HuH-7.5 (cell line): Measurements from ENCODE around the gene TNFRSF6B.
A peak's percentile ranks its signal among the peaks of the same experiment; 100 is the strongest.

ENCODE experiments used
- DNase-seq: peaks from one replicate; pipeline ENCODE4 v3.0.0; 2011; ENCODE audit warnings: low spot score

TNFRSF6B gene

DNA sequence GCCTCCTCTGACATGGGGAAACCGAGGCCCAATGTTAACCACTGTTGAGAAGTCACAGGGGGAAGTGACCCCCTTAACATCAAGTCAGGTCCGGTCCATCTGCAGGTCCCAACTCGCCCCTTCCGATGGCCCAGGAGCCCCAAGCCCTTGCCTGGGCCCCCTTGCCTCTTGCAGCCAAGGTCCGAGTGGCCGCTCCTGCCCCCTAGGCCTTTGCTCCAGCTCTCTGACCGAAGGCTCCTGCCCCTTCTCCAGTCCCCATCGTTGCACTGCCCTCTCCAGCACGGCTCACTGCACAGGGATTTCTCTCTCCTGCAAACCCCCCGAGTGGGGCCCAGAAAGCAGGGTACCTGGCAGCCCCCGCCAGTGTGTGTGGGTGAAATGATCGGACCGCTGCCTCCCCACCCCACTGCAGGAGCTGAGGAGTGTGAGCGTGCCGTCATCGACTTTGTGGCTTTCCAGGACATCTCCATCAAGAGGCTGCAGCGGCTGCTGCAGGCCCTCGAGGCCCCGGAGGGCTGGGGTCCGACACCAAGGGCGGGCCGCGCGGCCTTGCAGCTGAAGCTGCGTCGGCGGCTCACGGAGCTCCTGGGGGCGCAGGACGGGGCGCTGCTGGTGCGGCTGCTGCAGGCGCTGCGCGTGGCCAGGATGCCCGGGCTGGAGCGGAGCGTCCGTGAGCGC lies 1.6 kb downstream of the TNFRSF6B start:
- peak; percentile 52 for DNase-seq

DNA sequence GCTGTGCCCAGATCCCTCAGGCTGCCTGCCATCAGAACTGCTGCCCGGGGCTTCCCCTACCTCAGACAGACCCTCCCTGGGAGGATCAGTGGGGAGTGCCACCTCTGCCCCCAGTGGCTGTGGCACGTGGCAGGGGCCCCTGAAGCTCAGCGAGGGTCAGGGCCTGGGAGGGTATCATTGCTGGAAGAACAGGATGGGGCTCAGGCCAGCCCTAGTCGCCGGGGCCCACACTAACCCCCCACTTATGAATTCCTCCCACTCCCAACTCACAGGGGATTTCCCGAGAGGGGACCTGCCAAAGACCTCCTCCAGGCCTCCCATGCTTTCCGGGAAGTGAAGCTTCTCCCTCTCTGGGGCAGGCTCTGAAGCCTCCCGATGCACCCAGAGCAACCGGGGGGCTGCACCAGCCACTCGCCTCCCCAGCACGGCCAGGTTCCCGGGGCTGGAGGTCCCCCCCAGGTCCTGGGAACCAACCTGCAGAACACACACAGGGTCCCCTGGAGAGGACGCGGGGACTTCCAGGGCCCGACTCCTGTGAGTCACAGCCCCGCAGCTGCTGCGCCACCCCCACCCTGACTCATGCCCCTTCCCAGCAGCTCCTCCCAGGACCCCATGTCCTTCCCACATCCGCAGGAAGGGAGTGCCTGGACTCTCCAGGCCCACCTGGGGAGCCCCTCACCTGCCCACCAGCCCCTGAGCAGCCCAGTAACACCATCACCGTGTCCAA lies 2.5 kb downstream of the TNFRSF6B start:
- DNase-seq, result peak; percentile 54

DNA sequence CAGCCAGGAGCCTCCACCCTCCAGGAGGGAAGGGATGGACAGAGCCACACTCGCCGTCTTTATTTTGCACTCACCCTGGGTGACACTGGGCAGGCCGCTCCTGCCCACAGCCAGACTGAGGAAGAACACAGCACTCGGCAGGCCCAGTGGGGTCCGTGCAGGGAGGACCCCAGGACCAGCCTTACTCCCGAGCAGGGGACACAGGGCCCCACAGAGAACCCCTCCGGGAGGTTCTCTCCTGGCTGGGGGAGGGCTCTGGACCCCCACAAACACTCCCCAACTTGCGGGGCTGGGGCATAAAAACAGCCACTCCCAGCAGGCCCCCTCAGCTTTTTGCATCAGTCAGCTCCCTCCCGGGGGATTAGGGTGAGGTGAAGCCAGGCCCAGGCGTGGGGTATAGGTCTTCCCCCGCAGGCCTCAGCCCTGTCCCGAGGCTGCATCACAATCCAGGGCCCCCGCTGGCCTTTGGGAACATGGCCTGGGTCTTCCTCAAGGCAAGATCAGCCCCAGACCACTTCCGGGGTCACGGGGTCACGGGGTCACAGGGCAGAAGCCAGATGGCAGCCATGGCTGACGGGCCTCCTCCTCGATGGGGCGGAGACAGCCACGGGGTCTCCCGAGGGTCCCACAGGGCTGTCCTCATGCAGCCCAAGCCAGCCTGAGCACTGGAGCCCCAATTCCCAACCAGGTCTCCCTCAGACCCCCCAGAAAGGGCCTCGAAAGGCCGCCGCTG lies 3.2 kb downstream of the TNFRSF6B start:
- peak; percentile 19 for DNase-seq

DNA sequence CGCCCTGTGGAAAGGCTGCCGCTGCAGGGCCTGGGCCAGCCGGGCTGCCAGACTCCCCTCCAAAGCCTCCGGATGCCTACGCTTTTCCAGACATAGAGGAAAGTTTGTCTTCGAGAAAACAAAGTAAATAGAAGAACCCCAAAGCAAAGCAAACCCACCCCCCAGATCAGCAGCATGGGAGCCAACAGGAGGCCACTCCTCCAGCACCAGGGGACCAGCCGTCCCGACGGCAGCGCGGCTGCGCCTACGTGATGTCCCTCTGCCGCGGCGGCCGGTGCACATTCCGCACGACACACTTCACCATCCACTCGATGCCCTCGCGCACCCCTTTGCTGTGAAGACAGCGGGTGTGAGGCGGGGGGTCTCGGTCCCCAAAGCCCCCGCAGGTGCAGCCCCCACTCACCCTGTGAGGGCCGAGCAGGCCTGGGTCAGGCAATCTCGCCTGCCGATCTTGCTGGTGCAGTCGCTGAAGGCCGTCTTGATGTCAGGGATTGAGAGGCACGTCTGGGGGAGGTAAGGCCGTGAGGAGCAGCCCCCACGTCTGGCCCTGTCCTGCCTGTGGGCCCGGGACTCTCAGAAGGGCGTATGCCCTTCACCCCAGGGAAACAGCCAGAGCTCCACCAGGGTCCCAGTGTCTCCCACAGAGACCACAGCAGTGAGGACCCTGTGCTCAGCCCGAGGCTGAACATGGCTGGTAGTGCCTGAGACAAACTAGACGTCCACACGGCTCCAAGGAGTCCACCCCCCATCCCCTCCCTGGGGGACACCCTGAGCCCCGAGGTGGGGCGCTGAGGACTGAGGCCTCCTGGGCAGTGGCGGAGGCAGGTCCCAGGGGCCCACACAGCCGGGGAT lies 4.0 kb downstream of the TNFRSF6B start:
- peak; percentile 25 for DNase-seq

DNA sequence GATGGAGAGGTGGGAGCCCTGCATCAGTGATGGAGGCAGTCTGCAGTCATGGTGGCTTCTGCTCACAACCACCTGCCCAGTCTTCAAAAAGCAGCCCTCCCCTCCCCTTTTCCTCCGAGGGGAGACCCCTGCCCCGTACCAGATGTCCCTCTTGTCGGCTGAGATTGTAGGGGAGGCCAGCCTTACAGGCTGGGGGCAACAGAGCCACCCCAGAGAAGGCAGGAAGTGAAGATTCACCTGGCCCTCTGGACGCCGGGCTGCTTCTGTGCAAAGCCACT lies 4.5 kb downstream of the TNFRSF6B start:
- DNase-seq, result no peak

DNA sequence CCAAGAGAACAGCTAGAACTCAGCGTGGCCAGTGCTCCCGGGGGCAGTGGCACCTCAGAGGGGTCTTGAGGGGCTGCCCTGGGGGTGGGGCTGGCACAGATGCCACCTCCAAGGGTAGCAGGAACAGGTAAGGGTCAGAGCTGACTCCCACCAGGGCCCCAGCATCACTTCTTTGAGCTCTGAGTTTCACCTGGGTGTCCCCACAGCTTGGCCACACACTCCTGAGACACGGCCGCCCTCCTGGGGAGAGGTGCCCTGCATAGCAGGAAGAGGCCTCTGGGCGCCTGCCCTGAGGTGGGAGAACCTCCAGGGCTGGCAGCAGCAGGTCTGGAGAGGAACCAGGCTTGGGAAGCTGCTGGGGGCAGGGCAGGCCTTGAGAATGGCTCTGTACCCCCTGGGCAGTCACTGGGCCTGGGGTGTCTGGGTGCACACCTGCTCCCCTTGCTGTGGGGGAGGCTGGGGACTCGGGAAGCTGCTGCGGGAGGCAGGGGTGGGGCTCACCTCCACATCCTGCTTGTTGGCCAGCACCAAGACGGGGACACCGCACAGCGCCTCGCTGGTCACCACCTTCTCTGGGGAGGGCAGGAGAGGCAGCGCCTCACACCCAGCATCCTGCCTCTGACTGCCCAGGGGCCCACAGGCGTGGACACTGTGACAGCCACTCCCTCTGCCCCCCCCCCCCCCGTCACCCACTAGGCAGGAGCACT lies 5.0 kb downstream of the TNFRSF6B start:
- peak; percentile 22 for DNase-seq

DNA sequence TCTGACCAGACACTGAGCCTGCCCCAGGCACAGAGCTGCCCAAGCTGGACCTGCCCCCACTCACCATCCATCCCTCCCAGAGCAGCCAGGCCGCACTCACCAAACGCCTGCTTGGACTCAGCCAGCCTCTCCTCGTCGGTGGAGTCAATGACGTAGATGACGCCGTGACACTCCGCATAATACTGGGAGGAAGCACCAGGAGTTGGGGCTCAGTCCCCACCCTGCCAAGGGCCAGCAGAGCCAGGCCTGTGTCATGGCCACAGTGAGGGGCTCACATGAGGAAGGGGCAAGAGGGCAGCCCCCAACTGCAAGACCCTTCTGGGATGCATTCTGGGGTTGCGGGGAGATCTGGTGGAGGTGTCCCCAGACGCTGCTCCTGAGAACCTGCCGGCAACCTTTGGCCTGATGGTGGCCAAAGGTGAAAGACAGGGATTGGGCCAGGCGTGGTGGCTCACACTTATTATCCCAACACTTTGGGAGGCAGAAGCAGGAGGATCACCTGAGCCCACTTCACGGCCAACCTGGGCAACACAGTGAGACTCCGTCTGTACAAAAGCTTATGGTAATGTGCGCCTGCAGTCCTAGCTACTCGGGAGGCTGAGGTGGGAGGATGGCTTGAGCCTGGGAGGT lies 5.7 kb downstream of the TNFRSF6B start:
- no peak for DNase-seq

DNA sequence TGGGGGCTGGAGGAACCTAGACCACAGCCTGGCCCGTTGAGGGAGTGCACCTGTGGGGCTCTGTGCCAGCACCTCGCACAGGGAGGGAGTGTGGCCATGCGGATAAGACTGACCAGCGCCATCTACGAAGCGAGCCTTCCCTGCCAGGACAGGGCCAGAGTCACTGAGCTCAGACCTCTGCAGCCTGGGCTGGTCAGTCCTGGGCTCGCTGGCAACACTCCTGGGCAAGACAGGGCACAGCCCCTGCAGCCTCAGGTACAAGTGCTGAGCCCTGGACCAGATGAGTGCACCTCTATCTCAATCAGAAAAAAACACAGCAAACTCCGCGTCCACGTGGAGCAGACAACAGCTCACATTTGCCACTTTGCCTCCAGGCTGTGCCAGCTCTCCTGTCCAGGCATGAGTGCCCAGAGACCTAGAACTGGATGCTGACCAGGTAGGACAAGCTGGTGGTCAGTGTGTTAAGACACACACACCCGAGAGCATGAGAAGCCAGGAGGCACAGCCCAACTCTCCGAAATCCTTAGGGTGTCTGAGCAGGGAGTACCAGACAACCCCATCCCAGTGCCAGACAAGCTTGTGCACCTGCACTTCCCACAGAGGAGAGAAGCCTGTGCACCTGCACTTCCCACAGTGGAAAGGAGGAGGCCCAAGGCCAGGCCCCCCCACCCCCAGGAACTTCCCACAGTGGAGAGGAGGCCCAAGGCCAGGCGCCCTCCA lies 6.5 kb downstream of the TNFRSF6B start:
- no peak for DNase-seq

DNA sequence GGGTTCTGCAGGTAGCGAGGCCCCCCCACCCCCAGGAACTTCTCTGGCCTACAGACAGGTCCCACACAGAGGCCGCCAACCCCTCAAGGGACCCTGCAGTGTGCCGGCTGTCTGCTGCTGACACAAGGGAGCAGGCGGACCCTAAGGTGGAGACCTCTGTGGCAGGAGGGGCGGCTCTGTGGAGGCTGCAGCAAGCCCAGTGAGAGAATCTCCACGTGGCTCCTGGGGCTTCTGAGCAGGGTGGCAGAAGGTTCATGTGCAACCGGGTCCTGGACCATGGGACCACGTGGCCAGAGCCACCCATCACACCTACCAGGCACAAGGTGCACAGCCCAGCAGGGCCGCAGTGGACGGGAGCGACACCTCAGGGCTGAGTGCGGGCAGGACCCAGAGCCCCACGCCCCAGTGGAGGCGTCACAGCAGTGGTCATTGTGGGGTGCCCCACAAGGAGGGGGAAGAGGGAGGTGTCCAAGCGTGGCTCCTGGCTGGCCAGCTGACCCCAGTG lies 7.1 kb downstream of the TNFRSF6B start:
- no peak for DNase-seq

DNA sequence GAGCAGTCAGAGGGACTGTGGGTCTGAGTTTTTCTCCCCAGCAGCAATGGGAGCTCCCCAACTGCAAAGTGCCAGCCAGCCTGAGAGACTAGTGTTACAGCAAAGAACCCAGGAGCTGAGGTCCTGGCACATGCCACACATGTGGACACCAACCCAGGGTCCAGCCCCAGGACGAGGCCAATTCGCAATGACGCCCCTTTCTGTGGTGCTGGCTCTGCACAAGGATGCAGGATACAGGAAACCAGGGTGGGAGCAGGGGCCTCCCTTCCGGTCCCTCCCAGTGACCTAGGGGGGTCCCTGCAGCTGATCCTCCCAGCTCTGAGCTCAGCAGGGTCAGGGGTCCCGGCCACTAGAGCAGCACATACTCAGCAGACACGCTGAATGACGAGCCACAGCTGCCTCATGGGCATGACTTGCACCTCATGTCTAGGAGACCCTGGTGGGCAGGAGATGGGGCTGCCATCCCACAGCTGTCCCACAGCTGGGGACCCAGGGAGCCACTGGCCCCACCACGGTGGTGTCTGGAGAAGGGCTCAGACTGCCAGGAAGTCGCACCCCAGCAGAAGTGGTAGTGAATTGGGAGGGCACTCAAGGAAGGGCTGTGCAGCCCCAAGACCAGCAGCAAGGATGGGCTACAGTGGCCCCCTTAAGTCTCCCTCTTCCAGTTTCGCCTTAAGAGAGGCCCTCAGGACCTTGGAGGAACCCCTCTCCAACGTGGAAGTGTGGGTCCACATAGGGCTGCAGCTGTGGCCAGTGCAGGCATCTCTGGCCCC lies 7.7 kb downstream of the TNFRSF6B start:
- no peak for DNase-seq

DNA sequence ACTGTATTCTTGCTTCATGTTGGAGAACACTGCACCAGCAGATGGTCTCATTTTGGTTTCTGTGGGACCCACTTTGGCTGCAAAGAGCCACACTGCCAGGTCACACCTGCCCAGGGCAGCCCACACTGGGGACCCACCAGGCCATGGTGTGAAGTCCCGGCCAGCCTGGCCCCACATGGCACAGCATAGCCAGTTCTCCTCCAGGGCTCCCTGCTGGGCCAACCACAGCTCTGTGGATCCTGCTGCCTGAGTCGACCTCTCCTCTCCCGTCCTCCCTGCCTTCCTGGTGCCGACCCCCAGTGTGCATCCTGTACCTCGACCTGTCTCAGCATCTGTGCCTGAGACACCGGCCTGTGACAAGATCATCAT lies 8.3 kb downstream of the TNFRSF6B start:
- no peak for DNase-seq

DNA sequence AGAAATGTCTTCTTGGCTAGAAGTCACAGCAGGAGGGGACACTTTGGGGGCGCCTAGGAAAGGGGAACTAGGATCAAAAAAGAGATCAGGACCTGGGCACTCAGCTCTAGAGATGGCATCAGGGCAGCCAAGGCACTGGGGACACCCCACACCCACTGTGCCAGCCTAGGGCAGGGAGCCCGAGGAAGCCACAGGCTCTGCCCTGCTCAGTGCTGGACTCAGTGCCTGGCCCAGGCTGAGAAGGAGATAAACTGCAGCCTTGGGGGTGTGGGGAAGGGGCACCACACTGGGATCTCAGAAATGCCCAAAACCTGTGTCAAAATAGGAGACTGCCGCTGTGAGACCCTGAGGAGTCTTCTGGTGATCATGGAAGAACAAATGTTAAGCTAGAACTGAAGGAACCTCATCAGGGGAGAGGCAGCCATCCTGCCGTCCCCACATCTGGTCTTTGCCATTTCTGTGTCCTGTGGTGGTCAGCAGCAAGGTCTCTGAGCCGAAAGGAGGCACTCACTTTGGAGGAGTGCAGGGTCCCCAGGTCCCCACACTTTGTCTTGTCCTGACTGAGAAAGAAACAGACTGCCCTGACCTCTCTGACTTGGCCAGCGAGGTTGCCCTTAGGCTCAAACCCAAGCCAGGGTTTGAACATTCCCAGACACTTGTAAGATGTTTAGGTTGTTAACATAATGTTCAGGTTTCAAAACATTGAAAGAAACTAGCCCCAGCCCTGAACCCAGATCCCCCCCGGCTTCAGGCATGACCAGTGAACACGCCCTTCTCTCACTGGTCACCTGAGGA lies 9.0 kb downstream of the TNFRSF6B start:
- DNase-seq, result no peak

DNA sequence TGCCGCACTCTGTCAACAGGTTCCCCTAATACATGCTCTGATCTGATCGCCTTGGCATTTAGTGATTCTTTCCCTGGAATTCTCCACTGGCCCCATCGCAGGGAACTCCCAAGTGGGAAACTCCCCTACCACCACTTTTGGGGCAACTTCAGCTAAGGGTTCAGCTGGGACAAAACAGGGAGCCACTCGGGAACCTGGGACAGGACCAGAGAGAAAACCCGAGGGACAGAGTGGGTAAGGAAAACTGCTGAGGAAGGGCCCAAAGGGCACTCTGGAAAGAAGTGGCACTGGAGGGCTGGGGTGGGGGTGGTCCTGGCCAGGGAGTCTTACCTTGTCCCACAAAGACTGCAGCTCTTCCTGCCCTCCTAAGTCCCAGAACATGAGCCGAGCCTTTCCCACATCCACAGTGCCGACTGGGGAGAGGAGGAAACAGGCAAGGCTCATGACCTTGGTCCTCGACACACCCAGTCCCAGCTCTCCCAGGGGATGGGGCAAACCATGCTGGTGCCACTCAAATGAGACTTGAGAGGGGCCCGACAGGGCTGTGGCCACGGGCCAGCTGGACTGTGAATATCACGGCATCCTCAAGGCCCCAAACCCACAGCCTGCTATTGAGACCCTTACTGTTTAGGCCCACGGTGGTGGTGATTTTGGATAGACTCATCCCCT lies 9.7 kb downstream of the TNFRSF6B start:
- no peak for DNase-seq

DNA sequence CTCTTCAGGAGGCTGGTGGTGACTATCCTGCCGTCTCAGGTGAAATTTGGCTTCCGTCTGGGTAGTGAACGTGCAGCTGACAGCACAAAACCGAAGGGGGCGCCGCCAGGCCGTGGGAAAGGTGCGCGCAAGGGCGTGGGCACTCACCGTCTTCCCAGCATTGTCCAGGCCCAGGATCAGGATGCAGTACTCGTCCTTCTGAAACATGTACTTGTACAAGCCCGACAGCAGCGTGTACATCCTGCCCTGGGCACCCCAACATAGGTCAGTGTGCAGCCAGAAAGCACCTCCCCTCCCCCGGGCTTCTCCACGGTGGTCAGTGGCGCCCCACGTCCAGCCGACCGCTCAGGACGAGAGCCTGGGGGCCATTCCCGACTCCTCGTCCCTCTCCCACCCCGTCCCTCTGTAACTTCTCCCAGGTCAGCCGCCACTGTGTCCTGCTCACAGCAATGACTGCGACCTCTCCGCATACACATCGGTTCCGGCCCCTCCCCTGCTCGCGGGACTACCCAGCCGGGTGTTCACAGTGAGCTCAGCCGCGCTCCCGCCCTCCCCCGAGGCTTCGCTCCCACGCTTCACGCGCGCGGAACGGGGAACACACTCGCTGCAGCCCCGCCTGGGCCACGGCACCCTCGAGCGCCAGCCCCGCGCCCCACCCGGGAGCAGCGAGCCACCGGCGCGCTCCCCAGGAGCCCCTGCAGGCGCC lies 10.6 kb downstream of the TNFRSF6B start:
- peak; percentile 77 for DNase-seq

DNA sequence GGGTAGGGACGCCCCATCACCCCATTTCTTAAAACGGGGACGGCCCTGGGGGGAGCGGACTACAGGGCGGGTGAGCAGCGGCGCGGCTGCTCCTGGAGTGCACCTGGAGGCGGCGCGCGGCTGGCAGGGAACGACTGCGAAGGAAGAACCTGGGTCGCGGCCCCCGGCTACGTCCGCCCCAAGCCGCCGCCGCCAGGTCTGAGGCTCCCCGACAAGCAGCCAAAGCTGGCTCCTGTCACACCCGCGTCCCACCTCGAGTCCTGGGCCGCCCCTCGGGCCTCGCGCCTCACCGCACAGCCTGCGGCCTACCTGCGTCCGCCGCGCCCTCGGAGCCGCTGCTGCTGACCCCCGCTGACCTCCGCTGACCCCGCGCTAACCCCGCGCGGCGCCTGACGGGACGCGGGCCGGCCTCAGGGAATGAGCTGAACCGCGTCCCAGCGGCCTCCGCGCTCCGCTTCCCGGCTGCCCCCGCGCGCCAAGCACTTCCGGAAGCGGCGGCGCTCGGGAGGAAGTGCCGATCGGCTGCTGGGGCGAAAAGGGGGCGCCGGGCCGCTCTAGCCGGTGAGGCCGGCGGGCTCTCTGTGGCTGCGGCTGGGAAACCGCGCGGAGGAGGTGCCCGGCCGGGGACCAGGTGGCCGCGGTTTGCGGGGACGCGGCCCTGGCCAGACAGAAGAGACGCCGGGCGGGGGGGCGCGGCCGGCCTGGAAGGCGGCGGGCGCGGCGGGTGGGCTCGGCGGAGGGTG lies 11.3 kb downstream of the TNFRSF6B start, which contains the start of the genes ARFRP1 and ZGPAT:
Gene ARFRP1, minus strand, starts transcription at position 419 of the 743 bp plus-strand sequence. CDS start 885 bp downstream, outside the sequence.
Gene ZGPAT, plus strand, starts transcription at position 482 of the 743 bp plus-strand sequence. CDS start 542 bp downstream, outside the sequence.
- peak; percentile 94 for DNase-seq

DNA sequence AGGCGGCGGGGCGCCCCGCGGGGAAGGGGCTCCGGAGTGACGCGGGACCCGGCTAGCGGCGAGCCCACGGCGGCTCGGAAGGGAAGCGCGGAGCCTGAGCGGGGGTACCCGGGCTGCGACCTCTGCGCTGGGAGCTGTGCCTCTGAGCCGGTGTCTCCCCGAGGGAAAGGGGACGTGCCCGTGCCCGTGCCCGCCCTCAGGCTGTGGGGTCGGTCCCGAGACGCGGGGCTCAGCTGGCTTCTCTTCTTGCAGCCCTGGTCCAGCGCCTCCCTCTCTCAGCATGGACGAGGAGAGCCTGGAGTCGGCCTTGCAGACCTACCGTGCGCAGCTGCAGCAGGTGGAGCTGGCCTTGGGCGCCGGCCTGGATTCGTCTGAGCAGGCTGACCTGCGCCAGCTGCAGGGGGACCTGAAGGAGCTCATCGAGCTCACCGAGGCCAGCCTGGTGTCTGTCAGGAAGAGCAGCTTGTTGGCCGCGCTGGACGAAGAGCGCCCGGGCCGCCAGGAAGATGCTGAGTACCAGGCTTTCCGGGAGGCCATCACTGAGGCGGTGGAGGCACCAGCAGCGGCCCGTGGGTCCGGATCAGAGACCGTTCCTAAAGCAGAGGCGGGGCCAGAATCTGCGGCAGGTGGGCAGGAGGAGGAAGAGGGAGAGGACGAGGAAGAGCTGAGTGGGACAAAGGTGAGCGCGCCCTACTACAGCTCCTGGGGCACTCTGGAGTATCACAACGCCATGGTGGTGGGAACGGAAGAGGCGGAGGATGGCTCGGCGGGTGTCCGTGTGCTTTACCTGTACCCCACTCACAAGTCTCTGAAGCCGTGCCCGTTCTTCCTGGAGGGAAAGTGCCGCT lies 12.1 kb downstream of the TNFRSF6B start:
- DNase-seq, result no peak
